GM12865 (cell line): Measurements from ENCODE around the gene PRDM16.

Experiments
- DNase-seq: peaks from one replicate; pipeline ENCODE4 v3.0.0; 2010; ENCODE audit warnings: low read depth
- H3K4me3 ChIP-seq: 2 replicates; pipeline ENCODE4 v1.5.1; 2011; ENCODE audit warnings: mild to moderate bottlenecking, low read depth, low read length, control low read depth
- CTCF ChIP-seq: IDR thresholded peaks from 2 replicates; pipeline ENCODE4 v1.5.1; 2011; ENCODE audit warnings: low read length, control low read depth, low read depth, inconsistent platforms; ENCODE audit not compliant: insufficient read depth; ENCODE audit errors: missing control alignments

Gene PRDM16

GRCh38 chr1:3373175-3373574 is 304.2 kb downstream of the PRDM16 start:
- TF ChIP-seq CTCF = no peak

GRCh38 chr1:3373700-3374405 is 304.9 kb downstream of the PRDM16 start:
- TF ChIP-seq CTCF = no peak
- H3K4me3 ChIP-seq = no peak overlapping the region
- no peak for DNase-seq

More at GRCh38 chr1:3373175-3373574, 304.2 kb downstream of the PRDM16 start:
- H3K4me3 ChIP-seq = no peak overlapping the region
- DNase-seq = no peak

GRCh38 chr1:3375245-3375644 is 306.2 kb downstream of the PRDM16 start:
- DNase-seq = no peak
- TF ChIP-seq CTCF = no peak
- H3K4me3 ChIP-seq = no peak overlapping the region

- H3K4me3 ChIP-seq = no peak overlapping the region
- no peak for DNase-seq
- TF ChIP-seq CTCF = no peak
These were observed 308.2 kb downstream of the PRDM16 start for GRCh38 chr1:3377166-3377565.

- TF ChIP-seq CTCF = no peak
- H3K4me3 ChIP-seq = no peak overlapping the region
- DNase-seq = no peak
These were observed 308.7 kb downstream of the PRDM16 start for GRCh38 chr1:3377604-3378279.

- DNase-seq = no peak
- no peak for TF ChIP-seq CTCF
- H3K4me3 ChIP-seq = no peak overlapping the region
These were observed 309.6 kb downstream of the PRDM16 start for GRCh38 chr1:3378411-3379208.
